ENCODE measurements around the gene FAIM2. TPM values are rescaled to one million over a fixed set of nuclear protein-coding genes. Genes with fewer than 3 reads are reported as not detected.

The FAIM2 gene
- total and polyA plus RNA-seq, 2 experiments from 2014 or later = 0.61 to 2.0 TPM

- no peak overlapping the region for H3K4me3 ChIP-seq
- Mint-ChIP-seq H3K4me1 (peaks cover 58% of the 10 kb centered on the region), H3K4me3 (no peak overlapping the region), H3K27me3 (ENCODE audit: insufficient read depth, low read depth, poor library complexity) (peaks cover 11% of the 10 kb centered on the region), H3K27ac (no peak overlapping the region), H3K9me3 (no peaks in the 10 kb centered on the region), H3K36me3 (ENCODE audit: low read depth) (peaks cover 7% of the 10 kb centered on the region)
- H4K20me1 ChIP-seq (replicated peaks; ENCODE audit: insufficient read depth) = peaks cover 12% of the 10 kb centered on the region
- ATAC-seq (no peak), DNase-seq (ENCODE audit: low spot score) (no peak)
- H2AFZ ChIP-seq = no peak overlapping the region
- peaks cover 41% of the 10 kb centered on the region for H3K4me1 ChIP-seq (ENCODE audit: insufficient read depth)
- H3K36me3 ChIP-seq (ENCODE audit: insufficient read depth) = no peaks in the 10 kb centered on the region
- no peak overlapping the region for H3K4me2 ChIP-seq
- H3K79me2 ChIP-seq (replicated peaks; ENCODE audit: insufficient read depth) = peaks cover 85% of the 10 kb centered on the region
- no peaks in the 10 kb centered on the region for H3K9me2 ChIP-seq (ENCODE audit: insufficient read depth)
- no peak overlapping the region for H3K27ac ChIP-seq (ENCODE audit: low read depth)
- no peak for TF ChIP-seq CREB1 (CRISPR knock-in tag; IDR thresholded peaks at IDR 0.05; ENCODE audit: low read depth)
- TF ChIP-seq, protein P1, sequence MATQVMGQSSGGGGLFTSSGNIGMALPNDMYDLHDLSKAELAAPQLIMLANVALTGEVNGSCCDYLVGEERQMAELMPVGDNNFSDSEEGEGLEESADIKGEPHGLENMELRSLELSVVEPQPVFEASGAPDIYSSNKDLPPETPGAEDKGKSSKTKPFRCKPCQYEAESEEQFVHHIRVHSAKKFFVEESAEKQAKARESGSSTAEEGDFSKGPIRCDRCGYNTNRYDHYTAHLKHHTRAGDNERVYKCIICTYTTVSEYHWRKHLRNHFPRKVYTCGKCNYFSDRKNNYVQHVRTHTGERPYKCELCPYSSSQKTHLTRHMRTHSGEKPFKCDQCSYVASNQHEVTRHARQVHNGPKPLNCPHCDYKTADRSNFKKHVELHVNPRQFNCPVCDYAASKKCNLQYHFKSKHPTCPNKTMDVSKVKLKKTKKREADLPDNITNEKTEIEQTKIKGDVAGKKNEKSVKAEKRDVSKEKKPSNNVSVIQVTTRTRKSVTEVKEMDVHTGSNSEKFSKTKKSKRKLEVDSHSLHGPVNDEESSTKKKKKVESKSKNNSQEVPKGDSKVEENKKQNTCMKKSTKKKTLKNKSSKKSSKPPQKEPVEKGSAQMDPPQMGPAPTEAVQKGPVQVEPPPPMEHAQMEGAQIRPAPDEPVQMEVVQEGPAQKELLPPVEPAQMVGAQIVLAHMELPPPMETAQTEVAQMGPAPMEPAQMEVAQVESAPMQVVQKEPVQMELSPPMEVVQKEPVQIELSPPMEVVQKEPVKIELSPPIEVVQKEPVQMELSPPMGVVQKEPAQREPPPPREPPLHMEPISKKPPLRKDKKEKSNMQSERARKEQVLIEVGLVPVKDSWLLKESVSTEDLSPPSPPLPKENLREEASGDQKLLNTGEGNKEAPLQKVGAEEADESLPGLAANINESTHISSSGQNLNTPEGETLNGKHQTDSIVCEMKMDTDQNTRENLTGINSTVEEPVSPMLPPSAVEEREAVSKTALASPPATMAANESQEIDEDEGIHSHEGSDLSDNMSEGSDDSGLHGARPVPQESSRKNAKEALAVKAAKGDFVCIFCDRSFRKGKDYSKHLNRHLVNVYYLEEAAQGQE (IDR thresholded peaks at IDR 0.05; ENCODE audit: unreplicated experiment) = no peak
- TF ChIP-seq ZNF114 (CRISPR knock-in tag; IDR thresholded peaks at IDR 0.05) = no peak
- TF ChIP-seq POLR2AphosphoS5 (IDR thresholded peaks at IDR 0.05; ENCODE audit: low read depth) = no peak
- TF ChIP-seq, protein P2, sequence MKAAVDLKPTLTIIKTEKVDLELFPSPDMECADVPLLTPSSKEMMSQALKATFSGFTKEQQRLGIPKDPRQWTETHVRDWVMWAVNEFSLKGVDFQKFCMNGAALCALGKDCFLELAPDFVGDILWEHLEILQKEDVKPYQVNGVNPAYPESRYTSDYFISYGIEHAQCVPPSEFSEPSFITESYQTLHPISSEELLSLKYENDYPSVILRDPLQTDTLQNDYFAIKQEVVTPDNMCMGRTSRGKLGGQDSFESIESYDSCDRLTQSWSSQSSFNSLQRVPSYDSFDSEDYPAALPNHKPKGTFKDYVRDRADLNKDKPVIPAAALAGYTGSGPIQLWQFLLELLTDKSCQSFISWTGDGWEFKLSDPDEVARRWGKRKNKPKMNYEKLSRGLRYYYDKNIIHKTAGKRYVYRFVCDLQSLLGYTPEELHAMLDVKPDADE (IDR thresholded peaks at IDR 0.05) = no peak
- TF ChIP-seq ZNF331 (CRISPR knock-in tag; IDR thresholded peaks at IDR 0.05; ENCODE audit: low read depth) = no peak
- no peak for TF ChIP-seq NANOG (IDR thresholded peaks at IDR 0.05; ENCODE audit: borderline replicate concordance)
- TF ChIP-seq STAT1 (IDR thresholded peaks at IDR 0.05; ENCODE audit: unreplicated experiment) = no peak
- TF ChIP-seq, protein P3, sequence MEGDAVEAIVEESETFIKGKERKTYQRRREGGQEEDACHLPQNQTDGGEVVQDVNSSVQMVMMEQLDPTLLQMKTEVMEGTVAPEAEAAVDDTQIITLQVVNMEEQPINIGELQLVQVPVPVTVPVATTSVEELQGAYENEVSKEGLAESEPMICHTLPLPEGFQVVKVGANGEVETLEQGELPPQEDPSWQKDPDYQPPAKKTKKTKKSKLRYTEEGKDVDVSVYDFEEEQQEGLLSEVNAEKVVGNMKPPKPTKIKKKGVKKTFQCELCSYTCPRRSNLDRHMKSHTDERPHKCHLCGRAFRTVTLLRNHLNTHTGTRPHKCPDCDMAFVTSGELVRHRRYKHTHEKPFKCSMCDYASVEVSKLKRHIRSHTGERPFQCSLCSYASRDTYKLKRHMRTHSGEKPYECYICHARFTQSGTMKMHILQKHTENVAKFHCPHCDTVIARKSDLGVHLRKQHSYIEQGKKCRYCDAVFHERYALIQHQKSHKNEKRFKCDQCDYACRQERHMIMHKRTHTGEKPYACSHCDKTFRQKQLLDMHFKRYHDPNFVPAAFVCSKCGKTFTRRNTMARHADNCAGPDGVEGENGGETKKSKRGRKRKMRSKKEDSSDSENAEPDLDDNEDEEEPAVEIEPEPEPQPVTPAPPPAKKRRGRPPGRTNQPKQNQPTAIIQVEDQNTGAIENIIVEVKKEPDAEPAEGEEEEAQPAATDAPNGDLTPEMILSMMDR (conservative IDR thresholded peaks at IDR 0.05; ENCODE audit: low read depth in 2 of 2) = no peak
- no peak for TF ChIP-seq JUNB (IDR thresholded peaks at IDR 0.05; ENCODE audit: unreplicated experiment)
- TF ChIP-seq EZH2 (IDR thresholded peaks at IDR 0.05; ENCODE audit: low read depth, unreplicated experiment) = no peak
- TF ChIP-seq EZH2phosphoT487 (IDR thresholded peaks at IDR 0.05; ENCODE audit: unreplicated experiment) = no peak
- TF ChIP-seq, protein P4, sequence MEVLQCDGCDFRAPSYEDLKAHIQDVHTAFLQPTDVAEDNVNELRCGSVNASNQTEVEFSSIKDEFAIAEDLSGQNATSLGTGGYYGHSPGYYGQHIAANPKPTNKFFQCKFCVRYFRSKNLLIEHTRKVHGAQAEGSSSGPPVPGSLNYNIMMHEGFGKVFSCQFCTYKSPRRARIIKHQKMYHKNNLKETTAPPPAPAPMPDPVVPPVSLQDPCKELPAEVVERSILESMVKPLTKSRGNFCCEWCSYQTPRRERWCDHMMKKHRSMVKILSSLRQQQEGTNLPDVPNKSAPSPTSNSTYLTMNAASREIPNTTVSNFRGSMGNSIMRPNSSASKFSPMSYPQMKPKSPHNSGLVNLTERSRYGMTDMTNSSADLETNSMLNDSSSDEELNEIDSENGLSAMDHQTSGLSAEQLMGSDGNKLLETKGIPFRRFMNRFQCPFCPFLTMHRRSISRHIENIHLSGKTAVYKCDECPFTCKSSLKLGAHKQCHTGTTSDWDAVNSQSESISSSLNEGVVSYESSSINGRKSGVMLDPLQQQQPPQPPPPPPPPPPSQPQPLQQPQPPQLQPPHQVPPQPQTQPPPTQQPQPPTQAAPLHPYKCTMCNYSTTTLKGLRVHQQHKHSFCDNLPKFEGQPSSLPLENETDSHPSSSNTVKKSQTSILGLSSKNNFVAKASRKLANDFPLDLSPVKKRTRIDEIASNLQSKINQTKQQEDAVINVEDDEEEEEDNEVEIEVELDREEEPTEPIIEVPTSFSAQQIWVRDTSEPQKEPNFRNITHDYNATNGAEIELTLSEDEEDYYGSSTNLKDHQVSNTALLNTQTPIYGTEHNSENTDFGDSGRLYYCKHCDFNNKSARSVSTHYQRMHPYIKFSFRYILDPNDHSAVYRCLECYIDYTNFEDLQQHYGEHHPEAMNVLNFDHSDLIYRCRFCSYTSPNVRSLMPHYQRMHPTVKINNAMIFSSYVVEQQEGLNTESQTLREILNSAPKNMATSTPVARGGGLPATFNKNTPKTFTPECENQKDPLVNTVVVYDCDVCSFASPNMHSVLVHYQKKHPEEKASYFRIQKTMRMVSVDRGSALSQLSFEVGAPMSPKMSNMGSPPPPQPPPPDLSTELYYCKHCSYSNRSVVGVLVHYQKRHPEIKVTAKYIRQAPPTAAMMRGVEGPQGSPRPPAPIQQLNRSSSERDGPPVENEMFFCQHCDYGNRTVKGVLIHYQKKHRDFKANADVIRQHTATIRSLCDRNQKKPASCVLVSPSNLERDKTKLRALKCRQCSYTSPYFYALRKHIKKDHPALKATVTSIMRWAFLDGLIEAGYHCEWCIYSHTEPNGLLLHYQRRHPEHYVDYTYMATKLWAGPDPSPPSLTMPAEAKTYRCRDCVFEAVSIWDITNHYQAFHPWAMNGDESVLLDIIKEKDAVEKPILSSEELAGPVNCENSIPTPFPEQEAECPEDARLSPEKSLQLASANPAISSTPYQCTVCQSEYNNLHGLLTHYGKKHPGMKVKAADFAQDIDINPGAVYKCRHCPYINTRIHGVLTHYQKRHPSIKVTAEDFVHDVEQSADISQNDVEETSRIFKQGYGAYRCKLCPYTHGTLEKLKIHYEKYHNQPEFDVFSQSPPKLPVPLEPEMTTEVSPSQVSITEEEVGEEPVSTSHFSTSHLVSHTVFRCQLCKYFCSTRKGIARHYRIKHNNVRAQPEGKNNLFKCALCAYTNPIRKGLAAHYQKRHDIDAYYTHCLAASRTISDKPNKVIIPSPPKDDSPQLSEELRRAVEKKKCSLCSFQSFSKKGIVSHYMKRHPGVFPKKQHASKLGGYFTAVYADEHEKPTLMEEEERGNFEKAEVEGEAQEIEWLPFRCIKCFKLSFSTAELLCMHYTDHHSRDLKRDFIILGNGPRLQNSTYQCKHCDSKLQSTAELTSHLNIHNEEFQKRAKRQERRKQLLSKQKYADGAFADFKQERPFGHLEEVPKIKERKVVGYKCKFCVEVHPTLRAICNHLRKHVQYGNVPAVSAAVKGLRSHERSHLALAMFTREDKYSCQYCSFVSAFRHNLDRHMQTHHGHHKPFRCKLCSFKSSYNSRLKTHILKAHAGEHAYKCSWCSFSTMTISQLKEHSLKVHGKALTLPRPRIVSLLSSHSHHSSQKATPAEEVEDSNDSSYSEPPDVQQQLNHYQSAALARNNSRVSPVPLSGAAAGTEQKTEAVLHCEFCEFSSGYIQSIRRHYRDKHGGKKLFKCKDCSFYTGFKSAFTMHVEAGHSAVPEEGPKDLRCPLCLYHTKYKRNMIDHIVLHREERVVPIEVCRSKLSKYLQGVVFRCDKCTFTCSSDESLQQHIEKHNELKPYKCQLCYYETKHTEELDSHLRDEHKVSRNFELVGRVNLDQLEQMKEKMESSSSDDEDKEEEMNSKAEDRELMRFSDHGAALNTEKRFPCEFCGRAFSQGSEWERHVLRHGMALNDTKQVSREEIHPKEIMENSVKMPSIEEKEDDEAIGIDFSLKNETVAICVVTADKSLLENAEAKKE (CRISPR knock-in tag; IDR thresholded peaks at IDR 0.05) = no peak
- 0 out of 2 replicates have a peak, but pooled peaks cover 6% of the 10 kb centered on the region for H3F3A ChIP-seq (replicated peaks; ENCODE audit: low read depth)
- H3K27me3 ChIP-seq (ENCODE audit: insufficient read depth) = no peaks in the 10 kb centered on the region
Measured at GRCh38 chr12:49823350-49823749, 80.3 kb downstream of the FAIM2 start.

All from GM23338 (cell line).